ENCODE data around the gene ILRUN.
A peak's percentile ranks its signal among the peaks of the same experiment; 100 is the strongest.
"Not testable (repeated sequence)": the region's sequence is repeated elsewhere in the genome, so short reads cannot be mapped to it uniquely, and the experiment has no call there.

The ILRUN gene

DNA sequence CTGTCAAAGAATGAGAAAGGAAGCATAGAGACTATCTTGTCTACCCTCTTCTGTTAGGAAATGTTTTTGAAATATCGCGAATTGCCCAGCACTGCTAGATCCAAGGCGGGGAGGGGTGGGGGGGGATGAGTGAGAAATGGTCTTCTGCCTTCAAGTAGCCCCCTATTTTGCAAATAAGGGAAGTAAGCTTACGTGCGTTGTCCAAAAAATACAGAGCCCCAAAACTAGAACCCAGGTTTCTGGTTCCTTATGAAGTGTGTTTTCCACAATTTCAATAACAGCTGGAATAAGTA is 923 bp upstream of the ILRUN start:
- DNase-seq: no peak

DNA sequence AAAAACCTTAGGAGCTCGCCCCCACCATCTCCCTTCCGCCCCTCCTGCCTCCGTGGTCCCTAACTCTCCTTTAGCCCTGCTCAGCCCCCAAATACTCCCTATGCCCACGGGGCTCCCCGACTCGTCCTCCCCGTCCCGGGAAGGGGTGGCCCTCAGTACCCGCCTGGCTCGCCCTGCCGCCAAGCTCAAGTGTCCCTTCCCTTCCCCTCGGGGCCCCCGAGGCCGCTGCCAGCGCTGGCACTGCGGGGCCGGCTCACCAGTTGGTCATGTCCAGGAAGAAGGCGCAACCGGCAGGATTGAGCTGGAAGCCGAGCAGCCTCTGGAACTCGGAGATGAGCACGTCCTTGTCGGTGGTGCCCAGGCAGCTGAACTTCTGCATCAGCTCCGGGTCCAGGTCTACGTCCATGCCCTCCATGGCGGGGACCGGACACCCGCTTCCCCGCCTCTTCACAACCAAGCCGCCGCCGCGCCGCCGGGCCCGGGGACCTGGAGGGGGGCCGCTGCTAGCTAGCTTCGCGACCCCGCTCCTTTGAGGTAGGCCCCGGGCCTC is 303 bp downstream of the ILRUN start:
- peak in 3 of 4 experiments; percentile 63 to 80 (median 70) for DNase-seq

DNA sequence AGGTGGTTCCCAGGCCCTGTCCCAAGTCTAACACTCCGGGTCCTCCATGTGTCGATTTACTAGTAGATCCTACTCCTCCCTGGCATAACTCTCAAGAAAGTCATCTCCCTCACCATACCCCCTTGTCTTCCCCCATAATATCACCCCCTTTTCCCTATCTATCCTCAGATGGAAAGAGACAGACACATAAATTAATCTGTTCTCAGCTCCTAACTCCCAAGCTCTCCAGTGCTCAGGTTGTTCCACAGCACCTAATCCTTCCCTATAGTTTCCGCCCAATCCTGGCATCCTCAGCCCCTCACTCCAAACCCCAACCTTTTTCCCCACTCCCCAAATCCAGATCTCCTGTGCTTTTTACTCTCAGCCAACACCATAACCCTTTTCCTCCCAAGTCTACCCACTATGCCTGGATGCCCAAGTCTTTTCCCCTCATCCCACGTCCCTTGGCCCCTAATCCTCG is 808 bp downstream of the ILRUN start:
- no peak for DNase-seq

DNA sequence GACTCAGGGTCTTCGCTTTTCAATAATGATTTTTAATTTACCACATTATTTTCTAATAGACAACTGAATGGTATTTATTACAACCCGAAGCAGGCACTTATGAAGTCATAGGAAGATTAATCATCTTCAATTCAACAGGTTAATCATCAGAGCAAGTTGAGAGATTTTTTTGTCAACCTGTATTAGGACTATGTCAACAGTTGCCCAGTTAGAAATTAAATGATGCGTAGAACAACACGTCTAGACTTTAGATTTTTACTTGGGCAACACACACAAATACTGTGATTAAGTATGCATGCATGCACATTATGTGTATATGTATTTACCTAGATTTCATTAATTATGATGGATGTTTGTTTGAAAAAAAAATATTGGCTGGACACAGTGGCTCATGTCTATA is 4.3 kb downstream of the ILRUN start:
- no peak for DNase-seq

DNA sequence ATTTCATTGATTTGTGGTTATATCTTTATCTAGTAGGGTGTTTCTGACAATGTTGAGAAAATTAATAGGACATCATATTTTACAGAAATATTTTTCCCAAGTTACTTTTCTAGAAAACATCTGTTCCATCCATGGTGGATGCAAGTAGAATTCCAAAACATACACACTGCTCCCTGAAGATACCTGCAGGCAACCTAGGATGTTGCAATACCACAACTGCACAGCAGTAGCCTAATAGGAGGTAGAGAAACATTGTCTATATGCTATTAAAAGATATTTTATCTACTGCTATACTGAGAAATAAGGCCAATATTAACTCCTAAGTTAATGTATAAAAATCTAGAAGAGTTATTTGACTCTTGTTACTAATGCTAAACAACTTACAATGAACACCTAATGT is 6.8 kb downstream of the ILRUN start:
- no peak for DNase-seq

DNA sequence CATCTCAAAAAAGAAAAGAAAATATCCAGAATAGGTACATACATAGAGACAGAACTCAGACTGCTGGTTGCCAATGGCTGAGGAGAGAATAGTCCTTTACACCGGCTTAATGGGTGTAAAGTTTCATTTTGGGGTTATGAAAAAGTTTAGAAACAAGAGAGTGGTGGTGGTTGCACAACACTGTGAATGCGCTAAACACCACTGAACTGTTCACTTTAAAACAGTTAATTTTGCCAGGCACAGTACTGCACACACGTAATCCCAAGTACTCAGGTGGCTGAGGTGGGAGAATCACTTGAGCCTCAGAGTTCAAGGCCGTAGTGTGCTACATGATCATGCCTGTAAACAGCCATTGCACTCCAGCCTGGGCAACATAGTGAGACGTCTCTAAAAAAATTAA is 7.6 kb downstream of the ILRUN start:
- no peak for DNase-seq

DNA sequence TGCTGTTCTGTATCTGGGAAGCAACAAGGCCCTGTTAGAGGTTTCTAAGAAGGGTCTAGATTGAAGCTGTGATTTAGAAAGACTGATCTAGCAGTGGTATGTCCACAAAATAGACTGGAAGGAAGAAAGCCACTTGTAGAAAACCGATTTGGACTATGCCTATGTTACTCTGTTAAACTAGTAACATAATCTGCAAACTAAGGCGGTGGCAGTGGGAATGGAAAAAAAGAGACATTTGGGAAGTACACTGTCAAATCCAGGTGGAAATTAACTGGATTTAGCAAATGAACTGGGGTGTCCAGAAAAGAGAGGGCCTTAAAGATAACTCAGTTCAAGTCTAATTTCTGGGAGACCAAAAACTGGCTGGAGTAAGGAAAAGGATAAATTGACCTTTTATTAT is 11.6 kb downstream of the ILRUN start:
- no peak for DNase-seq

DNA sequence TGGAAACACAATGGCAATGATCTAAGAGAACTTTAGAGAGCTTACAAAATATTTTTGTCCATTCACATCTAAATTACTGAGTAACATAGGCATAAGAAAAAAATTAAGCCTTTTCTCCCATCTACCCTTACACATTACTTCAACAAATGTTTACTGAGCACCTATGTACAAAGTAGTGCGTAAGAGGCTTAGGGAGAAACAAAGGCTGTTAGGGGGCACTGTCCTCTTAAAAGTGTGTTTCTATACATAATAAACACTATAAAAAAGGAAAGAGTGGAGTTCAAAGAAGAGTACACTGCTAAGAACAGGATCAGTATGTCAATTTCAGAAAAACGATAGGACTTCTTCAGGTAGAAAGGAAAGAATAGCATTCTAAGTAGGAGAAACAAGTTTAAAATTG is 12.2 kb downstream of the ILRUN start:
- DNase-seq: no peak

DNA sequence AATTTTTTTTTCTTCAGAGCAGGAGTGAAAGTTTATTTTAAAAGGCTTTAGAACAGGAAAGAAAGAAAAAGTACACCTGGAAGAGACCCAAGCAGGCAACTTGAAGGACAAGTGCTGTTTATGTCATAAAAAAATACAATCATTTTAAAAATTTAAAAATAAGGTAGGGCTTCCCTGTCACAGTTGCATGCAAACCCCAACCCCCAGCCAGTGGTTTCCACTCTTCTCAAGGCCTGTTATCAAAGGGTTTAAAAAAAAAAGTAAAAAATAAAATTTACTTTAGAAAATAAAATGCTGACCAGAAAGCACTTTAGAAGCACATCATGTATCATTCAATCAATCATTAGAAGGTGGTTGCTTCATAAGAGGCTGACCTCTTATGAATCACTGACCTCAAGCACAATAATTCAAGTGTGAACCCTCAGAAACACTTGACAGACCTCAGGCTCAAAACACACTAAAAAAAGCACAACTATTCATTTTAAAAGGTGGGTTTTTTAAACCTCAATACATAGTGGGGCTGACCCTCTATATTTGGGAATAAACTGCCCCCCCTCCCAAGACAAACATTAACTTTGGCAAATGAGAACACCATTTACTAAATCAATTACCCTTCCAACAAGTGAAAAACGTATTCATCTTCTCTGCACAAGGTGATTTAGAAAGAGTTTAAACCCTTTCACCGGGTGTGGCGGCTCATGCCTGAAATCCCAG is 15.6 kb downstream of the ILRUN start:
- DNase-seq: peak in 2 of 4 experiments; percentile 38 to 47

DNA sequence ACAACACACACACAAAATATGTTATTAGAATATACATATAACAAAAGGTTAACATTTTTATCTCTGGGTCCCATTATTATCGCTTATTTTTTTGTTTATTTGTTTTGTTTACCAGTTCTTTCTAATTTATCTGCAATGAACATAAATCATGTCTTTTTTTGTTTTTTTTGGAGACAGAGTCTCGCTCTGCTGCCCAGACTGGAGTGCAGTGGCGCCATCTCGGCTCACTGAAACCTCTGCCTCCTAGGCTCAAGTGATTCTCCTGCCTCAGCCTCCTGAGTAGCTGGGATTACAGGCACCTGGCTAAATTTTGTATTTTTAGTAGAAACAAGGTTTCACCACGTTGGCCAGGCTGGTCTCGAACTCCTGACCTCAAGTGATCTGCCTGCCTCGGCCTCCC is 16.3 kb downstream of the ILRUN start:
- DNase-seq: not testable (repeated sequence)

DNA sequence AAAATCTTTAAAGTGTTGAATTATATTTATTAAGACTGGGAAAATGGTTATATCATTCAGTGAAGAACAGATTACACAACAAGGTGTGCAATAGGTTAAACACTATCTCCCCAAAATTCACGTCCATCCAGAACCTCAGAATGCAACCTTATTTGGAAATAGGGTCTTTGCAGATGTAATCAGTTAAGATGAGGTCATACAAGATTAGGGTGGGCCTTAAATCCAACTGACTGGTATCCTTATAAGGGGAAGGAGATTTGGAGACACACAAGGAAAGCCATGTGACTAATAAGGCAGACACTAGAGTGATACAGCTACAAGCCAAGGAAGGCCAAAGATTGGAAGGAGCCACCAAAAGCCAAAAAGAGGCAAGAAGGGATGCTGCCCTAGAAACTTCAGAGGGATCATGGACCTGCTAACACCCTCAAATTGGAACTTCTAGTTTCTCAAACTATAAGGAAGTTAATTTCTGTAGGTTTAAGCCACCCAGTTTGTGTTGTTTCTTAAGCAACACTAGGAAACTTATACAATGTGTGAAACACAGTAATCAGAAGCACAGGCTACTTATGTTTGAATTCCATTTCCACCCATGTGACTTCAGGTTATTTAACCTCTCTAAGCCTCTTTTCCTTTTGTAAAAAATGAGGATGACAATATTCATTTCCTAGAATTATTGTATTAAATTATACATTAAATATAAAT is 16.9 kb downstream of the ILRUN start:
- DNase-seq: peak in 3 of 4 experiments; percentile 27 to 69 (median 68)

DNA sequence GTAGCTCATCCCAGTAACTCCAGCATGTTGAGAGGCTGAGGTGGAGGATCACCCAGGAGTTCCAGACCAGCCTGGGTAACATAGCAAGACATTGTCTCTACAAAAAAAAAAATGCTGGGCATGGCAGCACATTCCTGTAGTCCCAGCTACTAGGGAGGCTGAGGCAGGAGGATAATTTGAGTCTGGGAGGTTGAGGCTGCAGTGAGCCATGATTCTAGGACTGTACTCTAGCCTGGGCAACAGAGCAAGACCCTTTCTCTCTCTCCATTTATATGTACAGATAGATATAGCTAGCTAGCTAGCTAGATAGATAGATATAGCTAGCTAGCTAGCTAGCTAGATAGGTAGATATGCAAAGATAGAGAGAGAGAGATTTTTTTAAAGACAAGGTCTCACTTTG is 20.4 kb downstream of the ILRUN start:
- no peak for DNase-seq

DNA sequence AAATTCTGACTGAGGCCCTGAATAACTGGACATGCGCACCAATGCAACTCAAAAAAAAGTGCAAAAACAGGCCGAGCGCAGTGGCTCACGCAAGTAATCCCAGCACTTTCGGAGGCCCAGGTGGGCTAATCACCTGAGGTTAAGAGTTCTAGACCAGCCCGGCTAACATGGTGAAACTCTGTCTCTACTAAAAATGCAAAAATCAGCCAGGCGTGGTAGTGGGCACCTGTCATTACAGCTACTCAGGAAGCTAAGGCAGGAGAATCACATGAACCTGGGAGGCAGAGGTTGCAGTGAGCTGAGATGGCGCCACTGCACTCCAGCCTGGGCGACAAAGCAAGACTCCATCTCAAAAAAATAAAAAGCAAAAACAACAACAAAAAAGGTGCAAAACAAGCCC is 21.6 kb downstream of the ILRUN start:
- DNase-seq: not testable (repeated sequence)

DNA sequence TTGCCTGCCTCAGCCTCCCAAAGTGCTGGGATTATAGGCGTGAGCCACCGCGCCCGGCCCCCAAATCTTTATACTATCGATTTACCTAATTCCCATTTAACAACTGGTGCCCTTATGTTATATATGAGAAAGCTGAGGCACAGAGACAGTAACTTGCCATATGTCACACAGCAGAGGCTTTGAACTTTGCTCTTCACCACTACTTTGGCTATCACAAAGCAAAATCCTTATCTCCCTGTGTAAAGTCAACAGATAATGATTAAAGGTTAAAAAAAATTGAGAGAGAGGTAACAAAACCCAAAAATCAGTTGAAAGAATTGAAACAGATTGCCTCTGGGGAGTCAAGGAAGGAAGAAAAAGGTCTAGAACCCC is 22.3 kb downstream of the ILRUN start:
- no peak for DNase-seq

DNA sequence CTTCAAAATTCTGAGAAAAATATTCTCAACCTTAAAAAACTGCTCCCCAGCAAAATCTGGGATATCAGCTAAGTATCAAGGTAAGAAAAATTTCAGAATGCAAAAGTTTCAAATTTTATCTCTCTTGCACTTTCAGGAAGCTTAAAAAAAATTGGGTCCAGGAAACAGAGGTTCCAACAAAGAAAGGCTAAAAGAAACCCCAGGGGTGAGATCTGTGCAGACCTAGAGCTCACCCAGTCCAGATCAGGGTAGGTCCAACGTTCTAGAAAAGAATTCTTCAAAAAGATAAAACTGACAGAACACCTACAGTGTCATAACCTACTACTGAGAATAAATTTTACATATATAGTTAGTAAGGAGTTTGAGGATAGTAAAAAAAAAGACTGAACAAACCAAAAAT is 23.5 kb downstream of the ILRUN start:
- DNase-seq: no peak

DNA sequence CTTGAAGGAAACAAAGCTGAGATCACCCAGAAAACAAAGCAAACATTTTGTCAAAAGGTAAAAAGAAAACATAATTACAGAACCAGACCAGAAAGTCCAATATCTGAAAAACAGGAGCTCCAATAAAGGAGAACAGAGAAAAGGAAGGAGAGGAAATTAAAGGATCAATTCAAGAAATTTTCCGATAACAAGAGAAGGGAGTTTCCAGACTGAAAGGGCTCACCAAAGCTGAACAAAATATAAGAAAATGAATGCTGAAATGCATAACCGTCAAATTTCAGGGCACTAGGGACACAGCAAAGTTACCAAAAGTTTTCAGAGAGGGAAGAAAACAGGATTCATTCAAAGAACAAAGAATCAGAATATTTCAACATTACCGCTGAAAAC is 23.9 kb downstream of the ILRUN start:
- DNase-seq: no peak

DNA sequence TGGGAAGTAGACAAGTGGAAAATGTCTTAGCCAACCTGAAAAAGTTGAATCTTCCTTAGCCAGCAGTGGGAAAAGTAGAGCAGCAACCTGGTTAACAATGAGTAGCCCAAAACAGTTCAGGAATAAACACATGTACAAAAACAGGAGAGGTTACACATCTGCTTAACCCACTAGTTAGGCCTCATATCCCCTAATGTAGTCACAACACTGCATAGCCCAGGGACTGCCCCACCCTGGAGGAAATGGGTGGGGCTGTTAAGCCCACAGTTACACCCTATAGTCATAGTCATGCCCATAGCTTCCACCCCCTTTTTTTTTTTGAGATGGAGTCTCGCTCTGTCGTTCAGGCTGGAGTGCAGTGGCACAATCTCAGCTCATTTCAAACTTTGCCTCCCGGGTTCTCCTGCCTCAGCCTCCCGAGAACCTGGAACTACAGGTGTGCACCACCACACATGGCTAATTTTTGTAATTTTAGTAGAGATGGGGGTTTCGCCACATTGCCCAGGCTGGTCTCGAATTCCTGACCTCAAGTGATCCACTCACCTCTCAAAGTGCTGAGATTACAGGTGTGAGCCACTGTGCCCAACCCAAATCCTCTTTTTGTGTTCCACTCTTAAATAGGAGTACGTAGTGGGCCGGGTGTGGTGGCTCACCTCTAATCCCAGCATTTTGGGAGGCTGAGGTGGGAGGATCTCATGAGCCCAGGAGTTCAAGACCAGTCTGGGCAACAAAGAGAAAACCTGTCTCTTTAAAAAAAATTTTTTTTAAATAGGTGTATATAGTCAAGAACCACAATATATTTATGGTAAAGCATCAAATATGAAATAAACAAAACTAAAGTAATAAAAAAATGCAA is 24.5 kb downstream of the ILRUN start:
- DNase-seq: peak; percentile 75 to 86 (median 81)

DNA sequence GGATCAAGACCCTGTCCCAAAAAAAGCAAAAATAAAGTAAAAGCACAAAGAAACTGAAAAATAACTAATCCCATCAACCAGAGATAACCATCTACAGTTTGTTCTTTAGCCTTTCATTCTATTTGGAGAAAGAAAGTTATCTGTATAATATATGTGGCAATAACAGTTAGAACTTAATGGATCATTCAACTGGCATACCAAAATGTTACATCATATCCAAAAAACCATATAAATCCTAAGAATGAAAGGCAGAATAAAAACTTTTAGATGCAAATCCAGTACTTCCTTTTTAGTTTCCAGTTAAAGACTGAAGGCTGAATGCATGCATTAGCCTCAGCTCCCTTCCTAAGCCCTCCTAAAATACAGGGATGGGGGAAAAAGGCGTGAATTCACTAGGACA is 25.2 kb downstream of the ILRUN start:
- no peak for DNase-seq

DNA sequence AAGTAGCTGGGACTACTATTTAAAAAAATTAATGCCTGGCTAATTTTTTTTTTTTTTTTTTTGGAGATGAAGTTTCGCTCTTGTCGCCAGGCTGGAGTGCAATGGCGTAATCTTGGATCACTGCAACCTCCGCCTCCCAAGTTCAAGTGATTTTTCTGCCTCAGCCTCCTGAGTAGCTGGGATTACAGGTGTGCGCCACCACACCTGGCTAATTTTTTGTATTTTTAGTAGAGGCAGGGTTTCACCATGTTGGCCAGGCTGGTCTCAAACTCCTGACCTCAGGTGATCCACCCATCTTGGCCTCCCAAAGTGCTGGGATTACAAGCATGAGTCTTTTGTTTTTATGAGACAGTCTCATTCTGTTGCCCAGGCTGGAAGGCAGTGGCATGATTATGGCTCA is 27.8 kb downstream of the ILRUN start:
- not testable (repeated sequence) for DNase-seq

DNA sequence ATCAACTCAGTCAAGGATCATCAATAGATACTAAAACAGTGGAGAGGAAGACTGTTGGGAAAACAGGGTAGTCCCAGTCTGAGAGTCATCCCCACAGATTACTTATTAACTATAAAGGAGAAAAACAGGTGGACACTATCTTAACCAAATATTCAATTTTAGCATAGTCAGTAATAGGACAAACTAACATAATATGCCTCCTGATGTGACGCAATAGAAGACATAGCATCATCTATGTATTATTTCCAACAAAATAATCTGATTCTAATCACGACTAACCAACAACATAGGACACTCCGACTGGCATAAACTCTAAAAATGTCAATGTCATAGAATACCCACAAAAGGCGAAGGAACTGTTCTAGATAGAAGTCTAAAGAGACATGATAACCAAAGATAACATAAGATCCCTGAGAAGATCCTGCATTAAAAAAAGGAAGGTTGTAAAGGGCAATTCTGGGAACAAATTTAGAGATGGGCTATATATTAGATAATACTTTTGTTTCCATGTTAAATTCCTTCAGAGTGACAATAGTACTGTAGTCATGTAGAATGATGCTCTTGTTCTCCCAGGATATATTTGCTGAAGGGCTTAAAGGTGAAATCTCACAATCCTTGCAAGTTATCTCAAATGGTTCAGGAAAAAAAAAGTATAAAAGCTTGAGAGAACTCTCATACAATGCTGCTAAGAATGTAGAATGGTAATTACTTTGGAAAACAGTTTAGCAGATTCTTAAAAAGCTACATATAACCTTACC is 28.9 kb downstream of the ILRUN start:
- no peak for DNase-seq

DNA sequence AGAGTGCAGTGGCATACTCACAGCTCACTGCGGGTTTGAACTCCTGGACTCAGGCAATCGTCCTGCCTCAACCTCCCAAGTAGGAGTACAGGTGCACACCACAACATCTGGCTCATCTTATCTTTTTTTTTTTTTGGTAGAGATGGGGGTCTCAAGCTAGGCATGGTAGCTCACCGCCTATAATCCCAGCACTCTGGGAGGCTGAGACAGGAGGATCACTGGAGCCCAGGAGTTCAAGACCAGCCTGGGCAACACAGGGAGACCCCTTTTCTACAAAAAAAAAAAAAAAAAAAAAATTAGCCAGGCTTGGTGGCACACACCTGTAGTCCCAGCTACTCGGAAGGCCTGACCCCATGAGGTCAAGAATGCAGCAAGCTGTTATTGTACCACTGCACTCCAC is 31.5 kb downstream of the ILRUN start:
- DNase-seq: no peak

DNA sequence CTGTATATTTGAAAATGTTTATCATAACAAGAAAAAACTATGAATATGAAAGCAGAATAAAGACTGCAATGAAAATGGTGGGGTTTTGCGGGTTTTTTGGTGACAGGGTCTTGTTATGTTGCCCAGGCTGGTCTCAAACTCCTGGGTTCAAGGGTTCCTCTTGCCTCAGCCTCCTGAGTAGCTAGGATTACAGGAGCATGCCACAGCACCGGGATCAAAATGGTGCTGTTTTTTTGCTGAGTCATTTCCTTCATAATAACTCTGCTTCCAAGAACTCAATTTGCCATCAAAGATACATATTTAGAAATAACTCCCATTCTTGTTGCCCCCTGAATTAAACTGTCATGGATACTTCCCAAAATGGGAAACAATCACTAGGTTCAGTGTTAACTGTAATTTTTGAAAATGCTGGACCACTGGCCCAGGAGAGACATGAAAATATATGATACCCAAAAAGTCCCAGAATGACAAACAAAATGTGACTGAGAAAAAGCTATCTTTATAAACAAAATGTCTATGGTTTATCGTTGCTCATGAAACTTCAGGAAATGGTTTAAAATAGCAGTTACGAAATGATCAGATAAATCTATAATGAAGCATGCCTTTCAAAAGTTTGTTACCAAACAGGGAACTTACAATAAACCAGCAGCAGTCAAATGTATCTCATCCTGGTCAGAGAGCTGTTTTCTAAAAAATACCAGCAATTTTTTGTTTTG is 32.2 kb downstream of the ILRUN start:
- peak in 2 of 4 experiments; percentile 53 to 56 for DNase-seq
